Liver (tissue), 9 donors: ENCODE measurements around the gene APOB. TPM values are rescaled to one million over a fixed set of nuclear protein-coding genes. Genes with fewer than 3 reads are reported as not detected.

ENCODE experiments used
- DNase-seq: peaks from one replicate; pipeline ENCODE4 v3.0.0-alpha.2; 2017; ENCODE audit warnings: low spot score
- H3K27ac ChIP-seq, 2 donors: one replicate each; pipeline ENCODE4 v1.7.0; 2013; ENCODE audit warnings: inconsistent platforms in 2 of 2, low read length in 2 of 2, control low read depth in 1 of 2, low read depth in 1 of 2, mild to moderate bottlenecking in 1 of 2
- H3K27me3 ChIP-seq, 4 donors: one replicate each; pipeline versions ENCODE4 v1.6.1 to v1.7.0; 2013; ENCODE audit warnings: low read length in 3 of 4, inconsistent platforms in 1 of 4, mild to moderate bottlenecking in 1 of 4, moderate library complexity in 1 of 4; ENCODE audit not compliant: control insufficient read depth in 4 of 4, insufficient read depth in 4 of 4
- H3K36me3 ChIP-seq, 4 donors: one replicate each; pipeline versions ENCODE4 v1.6.1 to v1.7.0; 2013; ENCODE audit warnings: low read length in 3 of 4, mild to moderate bottlenecking in 3 of 4, low read depth in 1 of 4, moderate library complexity in 1 of 4; ENCODE audit not compliant: control insufficient read depth in 4 of 4, insufficient read depth in 3 of 4
- H3K4me1 ChIP-seq, 4 donors: one replicate each; pipeline versions ENCODE4 v1.6.1 to v1.7.0; 2013; ENCODE audit warnings: low read length in 3 of 4, mild to moderate bottlenecking in 3 of 4, moderate library complexity in 1 of 4; ENCODE audit not compliant: control insufficient read depth in 4 of 4, insufficient read depth in 4 of 4
- H3K4me3 ChIP-seq, 3 donors: one replicate each; pipeline versions ENCODE4 v1.6.1 to v1.7.0; 2013; ENCODE audit warnings: low read length in 3 of 3, control low read depth in 1 of 3, low read depth in 1 of 3, mild to moderate bottlenecking in 1 of 3
- H3K9ac ChIP-seq, 2 donors: one replicate each; pipeline ENCODE4 v1.7.0; 2013; ENCODE audit warnings: low read length in 2 of 2, mild to moderate bottlenecking in 2 of 2, moderate library complexity in 2 of 2, control low read depth in 1 of 2, low read depth in 1 of 2
- H3K9me3 ChIP-seq, 4 donors: one replicate each; pipeline versions ENCODE4 v1.6.1 to v1.7.0; 2013; ENCODE audit warnings: low read length in 3 of 4; ENCODE audit not compliant: control insufficient read depth in 4 of 4
- FOXA1 ChIP-seq: IDR thresholded peaks from 2 replicates; pipeline ENCODE4 v1.6.1; 2016; ENCODE audit warnings: antibody characterized with exemption
- FOXA2 ChIP-seq: IDR thresholded peaks from 2 replicates; pipeline ENCODE4 v1.6.1; 2016; ENCODE audit warnings: antibody characterized with exemption
- GABPA ChIP-seq, 2 donors: IDR thresholded peaks in 1 of 2; conservative IDR thresholded peaks in 1 of 2; 2 replicates each; pipeline ENCODE4 v1.6.1; 2016; ENCODE audit warnings: antibody characterized with exemption in 2 of 2, mild to moderate bottlenecking in 1 of 2, moderate library complexity in 1 of 2
- JUND ChIP-seq, 2 donors: IDR thresholded peaks; 2 replicates each; pipeline ENCODE4 v1.6.1; 2016; ENCODE audit warnings: antibody characterized with exemption in 2 of 2
- MAX ChIP-seq: IDR thresholded peaks from 2 replicates; pipeline ENCODE4 v1.6.1; 2016; ENCODE audit warnings: antibody characterized with exemption
- NR2F2 ChIP-seq: IDR thresholded peaks from 2 replicates; pipeline ENCODE4 v1.6.1; 2016; ENCODE audit warnings: antibody characterized with exemption
- REST ChIP-seq: IDR thresholded peaks from 2 replicates; pipeline ENCODE4 v1.6.1; 2016; ENCODE audit warnings: antibody characterized with exemption, mild to moderate bottlenecking
- SP1 ChIP-seq: IDR thresholded peaks from 2 replicates; pipeline ENCODE4 v1.6.1; 2018; ENCODE audit warnings: antibody characterized with exemption, mild to moderate bottlenecking
- TAF1 ChIP-seq: conservative IDR thresholded peaks from 2 replicates; pipeline ENCODE4 v1.6.1; 2016; ENCODE audit warnings: antibody characterized with exemption, mild to moderate bottlenecking
- YY1 ChIP-seq: IDR thresholded peaks from 2 replicates; pipeline ENCODE4 v1.6.1; 2016; ENCODE audit warnings: antibody characterized with exemption, mild to moderate bottlenecking
- WGBS: extraction: QIAGEN DNeasy Blood & Tissue Kit; methylation state at CpG from one replicate; pipeline ENCODE4 v1.1.7; 2013; 5-methylcytosine and 5-hydroxymethylcytosine counted together
- polyA plus RNA-seq, 2 donors: library from polyadenylated mRNA; stranded (reverse) in 1 of 2; unstranded in 1 of 2; fragments of 200-250 nt in 1 of 2; fragments of >200 nt in 1 of 2; fragmentation: Nextera tagmentation in 1 of 2; extraction: Ambion mirVana in 1 of 2; gene quantifications; one replicate each; pipeline versions ENCODE4 v1.2.1 to v1.2.3, GENCODE V29; 2013 to 2015
- total RNA-seq, 2 donors: library from RNA; depleted of rRNA; stranded (reverse); fragments of >200 nt; gene quantifications; one replicate each; pipeline ENCODE4 v1.2.3, GENCODE V29; 2014
- TF ChIP-seq, protein P1 (sequence below): fragments of 150-350 bp; IDR thresholded peaks from 2 replicates; pipeline ENCODE4 v1.5.1; 2017; ENCODE audit warnings: improper control_type of control experiment, low read depth, low read length; ENCODE audit not compliant: missing input control
- donor health status: healthy.
- donor health status: healthy.
- donor health status: healthy.
- donor health status: healthy.
- donor health status: healthy.

The APOB gene
- total and polyA plus RNA-seq, 4 donors: 431 to 2,949 (median 1,463) TPM

- TF ChIP-seq, protein P1, sequence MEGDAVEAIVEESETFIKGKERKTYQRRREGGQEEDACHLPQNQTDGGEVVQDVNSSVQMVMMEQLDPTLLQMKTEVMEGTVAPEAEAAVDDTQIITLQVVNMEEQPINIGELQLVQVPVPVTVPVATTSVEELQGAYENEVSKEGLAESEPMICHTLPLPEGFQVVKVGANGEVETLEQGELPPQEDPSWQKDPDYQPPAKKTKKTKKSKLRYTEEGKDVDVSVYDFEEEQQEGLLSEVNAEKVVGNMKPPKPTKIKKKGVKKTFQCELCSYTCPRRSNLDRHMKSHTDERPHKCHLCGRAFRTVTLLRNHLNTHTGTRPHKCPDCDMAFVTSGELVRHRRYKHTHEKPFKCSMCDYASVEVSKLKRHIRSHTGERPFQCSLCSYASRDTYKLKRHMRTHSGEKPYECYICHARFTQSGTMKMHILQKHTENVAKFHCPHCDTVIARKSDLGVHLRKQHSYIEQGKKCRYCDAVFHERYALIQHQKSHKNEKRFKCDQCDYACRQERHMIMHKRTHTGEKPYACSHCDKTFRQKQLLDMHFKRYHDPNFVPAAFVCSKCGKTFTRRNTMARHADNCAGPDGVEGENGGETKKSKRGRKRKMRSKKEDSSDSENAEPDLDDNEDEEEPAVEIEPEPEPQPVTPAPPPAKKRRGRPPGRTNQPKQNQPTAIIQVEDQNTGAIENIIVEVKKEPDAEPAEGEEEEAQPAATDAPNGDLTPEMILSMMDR: no peak
Observed at GRCh38 chr2:20970068-20970467, 73.8 kb downstream of the APOB start (continued).

DNA sequence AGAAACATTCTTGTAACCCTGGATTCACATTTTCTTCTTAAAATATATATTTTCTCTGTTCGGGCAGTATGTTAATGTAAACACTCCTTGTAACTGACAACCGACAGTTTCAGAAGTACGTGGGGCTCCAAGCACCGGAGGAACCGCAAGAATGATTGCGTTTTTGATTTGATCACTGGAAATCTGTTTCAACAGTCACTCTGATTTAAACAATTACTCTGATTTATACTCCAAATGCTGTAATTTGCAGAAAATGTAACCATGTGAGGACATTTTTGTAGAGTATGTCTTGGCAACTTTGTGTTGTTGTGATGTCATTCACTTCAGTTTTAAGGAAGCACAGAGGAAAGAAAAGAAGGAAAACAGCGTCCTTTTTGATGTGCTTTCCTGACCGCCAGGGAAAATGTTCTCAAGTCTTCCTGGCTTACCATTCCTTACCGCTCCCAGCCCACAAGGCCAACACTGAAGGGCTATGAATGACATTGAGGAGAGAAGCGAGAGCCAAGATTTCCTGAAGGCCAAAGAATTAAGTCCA is 77.7 kb downstream of the APOB start:
- no peak for DNase-seq
- H3K9ac ChIP-seq: no peak overlapping the region
- no peaks in the 10 kb centered on the region for H3K27me3 ChIP-seq
- WGBS: 81% methylated on average over 10 of the region's 10 CpGs
- no peaks in the 10 kb centered on the region for H3K36me3 ChIP-seq
- no peak overlapping the region for H3K4me3 ChIP-seq
- H3K9me3 ChIP-seq: no peaks in the 10 kb centered on the region
- no peak for TF ChIP-seq JUND (IDR thresholded peaks at IDR 0.05)
- no peak for TF ChIP-seq REST
- TF ChIP-seq YY1: no peak
- no peak for TF ChIP-seq GABPA (IDR thresholded peaks at IDR 0.05 in 1 of 2, conservative IDR thresholded peaks at IDR 0.05 in 1 of 2)
- TF ChIP-seq MAX: no peak
- TF ChIP-seq NR2F2: no peak
- H3K4me1 ChIP-seq: peaks cover 0 to 9% (median 4%) of the 10 kb centered on the region in 4 donors
- no peak overlapping the region for H3K27ac ChIP-seq

- Histone ChIP-seq H3K4me1 (peaks cover 0 to 9% (median 4%) of the 10 kb centered on the region in 4 donors), H3K4me3 (no peak overlapping the region), H3K9me3 (no peaks in the 10 kb centered on the region), H3K27ac (no peak overlapping the region), H3K36me3 (no peaks in the 10 kb centered on the region), H3K9ac (no peak overlapping the region), H3K27me3 (no peaks in the 10 kb centered on the region)
- WGBS: 89% methylated on average over 5 of the region's 5 CpGs
- no peak for TF ChIP-seq REST
- TF ChIP-seq TAF1: no peak
- TF ChIP-seq NR2F2: no peak
- TF ChIP-seq SP1: no peak
- no peak for TF ChIP-seq JUND (IDR thresholded peaks at IDR 0.05)
- TF ChIP-seq FOXA2: no peak
- TF ChIP-seq FOXA1: no peak
- DNase-seq: no peak
Observed at GRCh38 chr2:20965221-20965620, 78.7 kb downstream of the APOB start.
